ENCODE results near the gene STT3B. TPM values are rescaled to one million over a fixed set of nuclear protein-coding genes. Genes with fewer than 3 reads are reported as not detected.

Gene STT3B
- total and polyA plus RNA-seq, 2 of the 13 experiments (the other 11 are each of a cell fraction or from before 2014, with no cell fraction given), result 85.0 to 205 TPM

DNA sequence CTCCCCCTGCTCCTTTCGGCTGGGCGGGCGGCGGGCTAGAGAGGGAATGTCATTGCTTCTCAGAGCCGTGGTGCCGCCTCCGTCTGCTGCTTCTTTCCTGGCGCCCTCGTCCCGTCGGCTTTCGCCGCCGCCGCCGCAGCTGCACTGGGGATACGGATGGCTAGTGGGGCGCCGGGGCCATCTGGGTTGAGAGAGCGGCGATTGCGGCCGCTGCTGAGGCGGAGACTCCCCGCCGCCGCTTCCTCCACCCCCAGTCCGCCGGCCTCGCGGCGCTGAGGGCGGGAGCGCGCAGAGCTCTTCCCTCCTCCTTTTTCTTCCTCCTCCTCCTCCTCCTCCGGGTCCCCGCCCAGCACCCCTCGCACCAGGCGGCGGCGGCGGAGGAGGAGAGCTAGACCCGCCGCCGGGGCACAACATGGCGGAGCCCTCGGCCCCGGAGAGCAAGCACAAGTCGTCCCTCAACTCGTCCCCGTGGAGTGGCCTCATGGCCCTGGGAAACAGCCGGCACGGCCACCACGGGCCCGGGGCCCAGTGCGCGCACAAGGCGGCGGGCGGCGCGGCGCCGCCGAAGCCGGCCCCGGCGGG is at the start of gene STT3B (continued):
- TF ChIP-seq ZNF552 (CRISPR knock-in tag; IDR thresholded peaks at IDR 0.05; ENCODE audit: borderline replicate concordance) (no peak), NFKB2 (CRISPR knock-in tag; IDR thresholded peaks at IDR 0.05; ENCODE audit: borderline replicate concordance) (0 out of 2 replicates have a peak, but pooled peaks have one; percentile 25), KDM5A (IDR thresholded peaks at IDR 0.05; ENCODE audit: borderline replicate concordance, low read length) (peak; percentile 9; the same call in 1 of the 2 replicates), MTF2 (CRISPR knock-in tag; IDR thresholded peaks at IDR 0.05; ENCODE audit: borderline replicate concordance) (0 out of 2 replicates have a peak, but pooled peaks have one; percentile 19), SMAD3 (CRISPR knock-in tag; IDR thresholded peaks at IDR 0.05) (no peak), ZNF816 (CRISPR knock-in tag; IDR thresholded peaks at IDR 0.05; ENCODE audit: borderline replicate concordance) (no peak), ZNF572 (CRISPR knock-in tag; IDR thresholded peaks at IDR 0.05) (no peak), MAFF (IDR thresholded peaks at IDR 0.05; ENCODE audit: low read depth, low read length) (no peak), ZNF143 (CRISPR knock-in tag; IDR thresholded peaks at IDR 0.05) (no peak), ZNF790 (CRISPR knock-in tag; IDR thresholded peaks at IDR 0.05; ENCODE audit: borderline replicate concordance) (no peak), SMAD1 (CRISPR knock-in tag; IDR thresholded peaks at IDR 0.05; ENCODE audit: borderline replicate concordance, low read depth) (no peak), ZNF431 (CRISPR knock-in tag; IDR thresholded peaks at IDR 0.05; ENCODE audit: borderline replicate concordance, low read depth) (peak; percentile 2; the same call in 1 of the 2 replicates), BHLHE40 (IDR thresholded peaks at IDR 0.05; ENCODE audit: low read length) (no peak), RORA (CRISPR knock-in tag; IDR thresholded peaks at IDR 0.05) (no peak), EZH2 (conservative IDR thresholded peaks at IDR 0.05; ENCODE audit: low read depth, low read length) (no peak), SMYD3 (CRISPR knock-in tag; IDR thresholded peaks at IDR 0.05) (no peak), TRIM24 (CRISPR knock-in tag; IDR thresholded peaks at IDR 0.05) (no peak)
- TF ChIP-seq, protein P1, sequence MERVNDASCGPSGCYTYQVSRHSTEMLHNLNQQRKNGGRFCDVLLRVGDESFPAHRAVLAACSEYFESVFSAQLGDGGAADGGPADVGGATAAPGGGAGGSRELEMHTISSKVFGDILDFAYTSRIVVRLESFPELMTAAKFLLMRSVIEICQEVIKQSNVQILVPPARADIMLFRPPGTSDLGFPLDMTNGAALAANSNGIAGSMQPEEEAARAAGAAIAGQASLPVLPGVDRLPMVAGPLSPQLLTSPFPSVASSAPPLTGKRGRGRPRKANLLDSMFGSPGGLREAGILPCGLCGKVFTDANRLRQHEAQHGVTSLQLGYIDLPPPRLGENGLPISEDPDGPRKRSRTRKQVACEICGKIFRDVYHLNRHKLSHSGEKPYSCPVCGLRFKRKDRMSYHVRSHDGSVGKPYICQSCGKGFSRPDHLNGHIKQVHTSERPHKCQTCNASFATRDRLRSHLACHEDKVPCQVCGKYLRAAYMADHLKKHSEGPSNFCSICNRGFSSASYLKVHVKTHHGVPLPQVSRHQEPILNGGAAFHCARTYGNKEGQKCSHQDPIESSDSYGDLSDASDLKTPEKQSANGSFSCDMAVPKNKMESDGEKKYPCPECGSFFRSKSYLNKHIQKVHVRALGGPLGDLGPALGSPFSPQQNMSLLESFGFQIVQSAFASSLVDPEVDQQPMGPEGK (CRISPR knock-in tag; IDR thresholded peaks at IDR 0.05), result peak; percentile 24; the same call in 1 of the 2 replicates
- TF ChIP-seq, protein P2, sequence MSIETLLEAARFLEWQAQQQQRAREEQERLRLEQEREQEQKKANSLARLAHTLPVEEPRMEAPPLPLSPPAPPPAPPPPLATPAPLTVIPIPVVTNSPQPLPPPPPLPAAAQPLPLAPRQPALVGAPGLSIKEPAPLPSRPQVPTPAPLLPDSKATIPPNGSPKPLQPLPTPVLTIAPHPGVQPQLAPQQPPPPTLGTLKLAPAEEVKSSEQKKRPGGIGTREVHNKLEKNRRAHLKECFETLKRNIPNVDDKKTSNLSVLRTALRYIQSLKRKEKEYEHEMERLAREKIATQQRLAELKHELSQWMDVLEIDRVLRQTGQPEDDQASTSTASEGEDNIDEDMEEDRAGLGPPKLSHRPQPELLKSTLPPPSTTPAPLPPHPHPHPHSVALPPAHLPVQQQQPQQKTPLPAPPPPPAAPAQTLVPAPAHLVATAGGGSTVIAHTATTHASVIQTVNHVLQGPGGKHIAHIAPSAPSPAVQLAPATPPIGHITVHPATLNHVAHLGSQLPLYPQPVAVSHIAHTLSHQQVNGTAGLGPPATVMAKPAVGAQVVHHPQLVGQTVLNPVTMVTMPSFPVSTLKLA (IDR thresholded peaks at IDR 0.05), result no peak
- TF ChIP-seq, protein P3, sequence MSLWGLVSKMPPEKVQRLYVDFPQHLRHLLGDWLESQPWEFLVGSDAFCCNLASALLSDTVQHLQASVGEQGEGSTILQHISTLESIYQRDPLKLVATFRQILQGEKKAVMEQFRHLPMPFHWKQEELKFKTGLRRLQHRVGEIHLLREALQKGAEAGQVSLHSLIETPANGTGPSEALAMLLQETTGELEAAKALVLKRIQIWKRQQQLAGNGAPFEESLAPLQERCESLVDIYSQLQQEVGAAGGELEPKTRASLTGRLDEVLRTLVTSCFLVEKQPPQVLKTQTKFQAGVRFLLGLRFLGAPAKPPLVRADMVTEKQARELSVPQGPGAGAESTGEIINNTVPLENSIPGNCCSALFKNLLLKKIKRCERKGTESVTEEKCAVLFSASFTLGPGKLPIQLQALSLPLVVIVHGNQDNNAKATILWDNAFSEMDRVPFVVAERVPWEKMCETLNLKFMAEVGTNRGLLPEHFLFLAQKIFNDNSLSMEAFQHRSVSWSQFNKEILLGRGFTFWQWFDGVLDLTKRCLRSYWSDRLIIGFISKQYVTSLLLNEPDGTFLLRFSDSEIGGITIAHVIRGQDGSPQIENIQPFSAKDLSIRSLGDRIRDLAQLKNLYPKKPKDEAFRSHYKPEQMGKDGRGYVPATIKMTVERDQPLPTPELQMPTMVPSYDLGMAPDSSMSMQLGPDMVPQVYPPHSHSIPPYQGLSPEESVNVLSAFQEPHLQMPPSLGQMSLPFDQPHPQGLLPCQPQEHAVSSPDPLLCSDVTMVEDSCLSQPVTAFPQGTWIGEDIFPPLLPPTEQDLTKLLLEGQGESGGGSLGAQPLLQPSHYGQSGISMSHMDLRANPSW (CRISPR knock-in tag; IDR thresholded peaks at IDR 0.05; ENCODE audit: borderline replicate concordance), result no peak
- TF ChIP-seq, protein P4, sequence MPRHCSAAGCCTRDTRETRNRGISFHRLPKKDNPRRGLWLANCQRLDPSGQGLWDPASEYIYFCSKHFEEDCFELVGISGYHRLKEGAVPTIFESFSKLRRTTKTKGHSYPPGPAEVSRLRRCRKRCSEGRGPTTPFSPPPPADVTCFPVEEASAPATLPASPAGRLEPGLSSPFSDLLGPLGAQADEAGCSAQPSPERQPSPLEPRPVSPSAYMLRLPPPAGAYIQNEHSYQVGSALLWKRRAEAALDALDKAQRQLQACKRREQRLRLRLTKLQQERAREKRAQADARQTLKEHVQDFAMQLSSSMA (CRISPR knock-in tag; IDR thresholded peaks at IDR 0.05), result no peak; the same call in 1 of the 2 replicates
- TF ChIP-seq, protein P5, sequence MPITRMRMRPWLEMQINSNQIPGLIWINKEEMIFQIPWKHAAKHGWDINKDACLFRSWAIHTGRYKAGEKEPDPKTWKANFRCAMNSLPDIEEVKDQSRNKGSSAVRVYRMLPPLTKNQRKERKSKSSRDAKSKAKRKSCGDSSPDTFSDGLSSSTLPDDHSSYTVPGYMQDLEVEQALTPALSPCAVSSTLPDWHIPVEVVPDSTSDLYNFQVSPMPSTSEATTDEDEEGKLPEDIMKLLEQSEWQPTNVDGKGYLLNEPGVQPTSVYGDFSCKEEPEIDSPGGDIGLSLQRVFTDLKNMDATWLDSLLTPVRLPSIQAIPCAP (CRISPR knock-in tag; IDR thresholded peaks at IDR 0.05; ENCODE audit: low read depth), result no peak
